ENCODE results near the gene CHPF.

The CHPF gene

DNA sequence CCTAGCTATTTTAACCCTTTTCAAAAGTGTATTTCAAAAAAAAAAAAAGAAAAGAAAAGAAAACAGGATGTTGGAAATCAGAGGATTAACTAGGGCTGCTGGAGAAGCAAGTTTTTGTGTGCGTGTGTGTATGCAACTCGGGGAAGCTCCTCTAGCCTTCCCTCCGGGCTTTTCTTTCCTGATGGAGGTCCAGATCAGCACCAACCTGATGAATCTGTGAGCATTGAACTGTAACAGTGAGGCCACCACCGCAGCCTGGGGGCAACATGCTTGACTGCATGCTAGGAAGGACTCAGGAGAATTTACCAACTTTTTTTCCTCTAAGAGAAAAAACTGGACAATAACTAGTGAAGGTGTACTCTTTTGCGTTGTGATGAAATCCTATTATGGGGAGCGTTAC, 25.4 kb upstream of the CHPF start:
- DNase-seq (ENCODE audit: low read depth in 2 of 2): no peak

DNA sequence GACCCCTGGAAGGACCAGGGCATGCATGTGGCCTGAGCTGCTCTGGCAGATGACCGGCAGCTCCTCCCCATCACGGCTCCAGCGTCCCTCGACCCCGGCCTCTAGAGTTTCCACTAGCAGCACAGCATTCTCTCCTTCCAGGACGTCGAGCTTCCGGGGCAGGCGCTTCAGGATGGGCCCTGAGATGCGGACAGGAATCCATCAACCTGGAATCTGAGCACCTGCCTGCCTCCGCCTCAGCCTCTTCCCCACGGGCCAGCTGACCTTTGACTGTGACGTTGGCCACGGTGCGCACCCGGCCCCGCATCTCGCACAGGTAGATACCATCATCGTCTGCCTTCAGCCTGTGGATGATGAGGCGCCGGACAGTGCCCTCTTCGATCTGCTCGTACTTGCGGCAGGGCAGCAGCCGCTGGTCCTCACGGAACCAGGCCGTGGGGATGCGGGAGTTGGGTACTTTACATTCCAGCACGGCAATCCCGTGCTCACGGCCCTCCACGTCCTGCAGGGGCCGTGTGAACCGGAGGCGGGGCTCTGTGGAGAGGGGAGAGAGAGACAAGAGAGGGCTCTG, 24.3 kb upstream of the CHPF start:
- DNase-seq (ENCODE audit: low read depth in 2 of 2): no peak

DNA sequence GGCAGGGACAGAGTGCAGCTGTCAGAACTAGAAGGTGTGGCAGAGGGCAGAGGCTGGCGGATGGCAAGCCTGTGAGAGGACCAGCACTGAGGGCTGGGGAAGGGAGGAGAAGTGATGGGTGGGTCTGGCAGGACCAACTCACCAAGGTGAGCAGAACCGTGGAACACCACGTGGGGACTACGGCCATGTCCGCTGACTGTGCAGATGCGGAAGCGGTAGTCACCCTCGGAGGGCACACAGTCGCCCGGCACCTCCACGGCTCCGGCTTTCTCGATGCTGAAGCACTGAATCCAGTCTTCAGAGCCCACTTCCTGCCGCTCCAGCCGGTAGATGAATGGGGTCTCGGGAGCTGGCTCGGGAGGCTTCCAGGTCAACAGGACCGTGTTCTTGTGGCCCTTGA, 23.5 kb upstream of the CHPF start:
- DNase-seq (ENCODE audit: low read depth in 2 of 2): no peak

DNA sequence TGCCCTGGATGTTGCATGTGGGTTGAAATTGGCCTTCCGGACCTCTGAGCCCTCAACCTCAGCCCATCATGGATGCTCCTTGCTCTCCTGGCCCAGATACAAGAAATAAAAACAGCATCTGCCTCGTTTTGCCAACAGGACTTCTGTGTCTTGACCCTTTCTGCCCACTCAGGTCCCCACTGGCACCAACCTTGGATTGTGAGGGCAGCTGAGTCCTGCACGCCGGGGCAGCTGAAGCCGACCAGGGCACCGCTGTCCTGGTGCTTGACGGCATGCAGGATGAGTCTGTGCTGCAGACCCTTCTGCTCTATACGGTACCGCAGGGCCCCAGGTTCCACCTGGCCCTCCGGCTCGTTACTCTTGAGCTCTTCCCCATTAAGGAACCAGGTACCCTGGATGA, 23.0 kb upstream of the CHPF start:
- no peak for DNase-seq (ENCODE audit: low read depth in 2 of 2)

GRCh38 chr2:219565130-219566080, 21.8 kb upstream of the CHPF start:
- DNase-seq (ENCODE audit: low read depth in 2 of 2): no peak

DNA sequence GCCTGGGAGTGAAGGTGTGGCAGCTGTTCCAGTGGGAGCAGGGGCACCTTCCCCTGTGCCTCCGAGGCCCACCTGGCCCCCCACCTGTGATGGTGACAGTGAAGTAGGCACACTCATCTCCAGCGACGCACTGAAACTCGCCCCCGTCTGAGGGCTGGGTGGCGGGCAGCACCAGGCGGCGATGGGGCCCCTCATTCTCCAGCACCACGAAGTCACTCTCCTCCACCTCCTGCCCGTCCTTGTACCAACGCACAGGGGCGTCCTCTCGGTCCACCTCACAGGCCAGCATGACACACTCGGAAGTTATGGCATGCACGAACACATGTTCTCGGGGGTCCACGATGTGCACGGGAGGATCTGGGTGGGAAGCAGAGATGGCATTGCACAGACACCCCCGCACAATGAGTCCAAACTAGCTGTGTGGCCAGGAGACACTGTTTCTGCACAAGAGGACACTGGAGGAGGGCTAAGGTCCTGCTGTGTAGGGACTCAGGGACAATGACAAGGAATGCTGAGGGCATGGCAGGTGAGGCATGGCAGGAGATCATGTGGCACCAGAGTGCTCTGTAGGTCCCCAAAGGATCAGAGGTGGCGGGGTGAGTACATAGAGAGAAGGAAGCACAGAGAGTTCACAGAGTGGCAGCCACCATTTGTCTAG, 19.8 kb upstream of the CHPF start:
- DNase-seq (ENCODE audit: low read depth in 2 of 2): no peak

DNA sequence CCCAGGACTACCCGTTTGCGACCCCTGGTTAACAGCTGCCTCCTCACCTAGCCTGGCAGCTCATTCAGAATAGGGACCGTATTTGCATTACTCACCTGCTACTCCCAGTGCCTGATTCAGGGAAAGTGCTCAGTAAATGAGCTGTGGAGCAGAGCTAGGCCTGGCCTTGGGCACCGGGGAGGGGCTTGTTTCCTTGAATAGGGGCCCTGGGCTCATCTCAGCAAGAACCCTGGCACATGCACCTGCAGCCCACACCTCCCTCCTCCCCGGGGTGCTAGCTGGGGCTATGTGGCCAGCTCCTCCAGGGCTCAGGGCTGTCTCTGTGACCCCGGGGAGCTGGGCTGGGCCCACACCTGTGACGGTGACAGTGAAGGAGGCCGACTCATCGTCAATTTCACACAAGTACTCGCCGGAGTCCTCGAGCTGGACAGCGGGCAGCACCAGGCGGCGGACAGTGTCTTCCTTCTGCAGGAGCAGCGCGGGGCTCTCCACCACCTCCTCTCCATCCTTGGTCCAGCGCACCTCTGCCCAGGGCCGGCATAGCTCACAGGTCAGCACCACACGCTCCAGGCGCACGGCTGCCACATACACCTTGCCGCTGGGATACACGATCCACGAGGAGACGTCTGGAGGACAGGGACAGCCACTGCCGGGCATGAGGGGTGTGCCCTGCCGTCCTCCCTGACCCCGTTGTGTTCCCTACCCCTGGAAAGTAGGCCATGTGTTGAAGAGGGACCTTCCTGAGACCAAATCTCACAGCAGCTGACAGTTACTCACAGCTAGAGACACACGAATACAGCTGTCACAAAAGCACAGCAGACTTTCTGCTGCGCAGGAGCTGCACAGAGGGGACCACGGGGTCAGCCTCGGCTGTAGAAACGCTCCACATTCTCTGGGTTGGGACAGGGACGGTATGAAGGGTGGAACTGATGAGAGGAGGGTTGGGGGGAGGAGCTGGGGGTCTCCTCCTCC, 18.7 kb upstream of the CHPF start:
- DNase-seq (ENCODE audit: low read depth in 2 of 2): no peak

GRCh38 chr2:219561179-219562048, 17.8 kb upstream of the CHPF start:
- DNase-seq (ENCODE audit: low read depth in 2 of 2): no peak

DNA sequence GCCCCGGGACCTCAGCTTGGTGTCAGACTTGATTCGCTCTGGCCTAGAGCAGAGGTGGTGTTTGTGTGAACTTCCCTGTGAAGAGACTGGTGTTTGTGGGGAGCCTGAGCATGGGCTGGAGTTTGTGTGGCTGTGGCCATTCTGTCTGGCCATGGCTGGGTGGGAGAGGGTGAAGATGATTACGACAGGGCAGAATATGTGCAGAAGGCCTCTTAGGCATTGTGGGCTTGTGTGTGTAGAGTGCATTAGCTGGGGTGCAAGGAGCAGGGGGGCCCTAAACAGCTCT, 17.2 kb upstream of the CHPF start:
- no peak for DNase-seq (ENCODE audit: low read depth in 2 of 2)

DNA sequence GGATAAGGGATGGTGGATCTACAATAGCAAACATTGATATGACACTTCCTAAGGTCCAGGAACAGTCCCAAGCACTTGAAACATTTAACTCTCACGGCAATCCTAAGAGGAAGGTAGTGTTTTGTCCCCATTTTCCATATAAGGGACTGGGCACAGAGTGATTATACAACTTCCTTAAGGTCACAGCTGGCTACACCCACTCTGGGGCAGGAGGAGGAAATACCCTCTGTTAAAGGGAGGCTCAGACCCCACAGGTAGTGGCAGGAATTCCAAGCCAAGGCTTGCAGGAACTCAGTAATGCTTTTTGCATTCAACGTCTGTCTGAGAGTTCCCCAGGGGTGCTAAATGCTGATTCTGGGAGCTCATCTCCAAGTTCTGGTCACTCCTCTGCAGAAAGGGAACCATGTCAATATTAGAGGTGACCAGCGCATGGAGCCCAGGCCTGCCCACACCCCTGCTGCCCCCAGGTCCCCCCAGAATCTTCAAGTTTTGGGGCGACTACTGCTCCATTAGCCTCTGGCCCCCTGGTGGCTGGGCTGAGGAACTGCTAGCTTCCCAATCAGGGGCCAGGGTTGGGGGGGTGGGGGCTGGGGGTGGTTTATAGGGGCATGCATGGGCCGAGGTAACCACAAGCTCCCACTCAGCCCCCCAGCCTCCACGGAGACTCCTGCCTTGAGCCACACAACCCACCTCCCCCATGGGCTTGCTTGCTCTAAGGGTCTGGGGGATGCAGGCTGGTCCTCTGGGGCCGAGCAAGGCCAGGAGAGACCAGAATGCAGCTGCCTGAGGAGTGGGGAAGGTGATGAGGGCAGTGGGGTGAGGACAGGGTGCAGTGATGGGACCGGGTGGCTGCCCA, 16.7 kb upstream of the CHPF start:
- no peak for DNase-seq (ENCODE audit: low read depth in 2 of 2)

DNA sequence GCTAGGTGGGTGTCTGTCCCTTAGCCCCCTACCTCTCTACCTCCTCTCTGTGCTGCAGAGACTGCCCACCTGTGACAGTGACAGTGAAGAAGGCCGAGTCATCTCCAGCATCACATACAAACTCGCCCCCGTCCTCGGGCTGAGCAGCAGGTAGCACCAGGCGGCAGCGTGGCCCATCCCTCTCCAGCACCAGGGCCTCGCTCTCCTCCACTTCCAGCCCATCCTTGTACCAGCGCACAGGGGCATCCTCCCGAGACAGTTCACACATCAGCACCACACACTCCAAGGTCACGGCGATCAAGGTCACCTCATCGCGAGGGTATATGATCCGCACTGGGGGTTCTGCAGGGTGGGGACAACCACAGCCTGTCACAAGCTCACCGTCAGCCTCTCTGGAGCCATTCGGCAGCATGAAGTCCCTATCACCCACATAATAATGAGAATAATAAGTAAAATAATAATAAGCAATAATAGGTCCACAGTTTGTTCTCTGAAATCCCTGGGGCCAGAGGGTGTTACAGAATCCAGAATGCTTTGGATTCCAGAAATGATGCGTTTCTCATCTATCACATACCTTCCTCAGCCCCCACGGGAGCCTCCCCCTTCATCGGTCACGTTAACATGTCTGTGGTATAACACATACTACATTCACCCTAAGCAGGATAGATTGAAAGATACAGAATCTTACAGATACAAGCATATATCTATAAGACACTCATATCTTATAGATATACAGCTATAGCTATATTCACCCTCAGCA, 15.7 kb upstream of the CHPF start:
- DNase-seq (ENCODE audit: low read depth in 2 of 2): no peak

DNA sequence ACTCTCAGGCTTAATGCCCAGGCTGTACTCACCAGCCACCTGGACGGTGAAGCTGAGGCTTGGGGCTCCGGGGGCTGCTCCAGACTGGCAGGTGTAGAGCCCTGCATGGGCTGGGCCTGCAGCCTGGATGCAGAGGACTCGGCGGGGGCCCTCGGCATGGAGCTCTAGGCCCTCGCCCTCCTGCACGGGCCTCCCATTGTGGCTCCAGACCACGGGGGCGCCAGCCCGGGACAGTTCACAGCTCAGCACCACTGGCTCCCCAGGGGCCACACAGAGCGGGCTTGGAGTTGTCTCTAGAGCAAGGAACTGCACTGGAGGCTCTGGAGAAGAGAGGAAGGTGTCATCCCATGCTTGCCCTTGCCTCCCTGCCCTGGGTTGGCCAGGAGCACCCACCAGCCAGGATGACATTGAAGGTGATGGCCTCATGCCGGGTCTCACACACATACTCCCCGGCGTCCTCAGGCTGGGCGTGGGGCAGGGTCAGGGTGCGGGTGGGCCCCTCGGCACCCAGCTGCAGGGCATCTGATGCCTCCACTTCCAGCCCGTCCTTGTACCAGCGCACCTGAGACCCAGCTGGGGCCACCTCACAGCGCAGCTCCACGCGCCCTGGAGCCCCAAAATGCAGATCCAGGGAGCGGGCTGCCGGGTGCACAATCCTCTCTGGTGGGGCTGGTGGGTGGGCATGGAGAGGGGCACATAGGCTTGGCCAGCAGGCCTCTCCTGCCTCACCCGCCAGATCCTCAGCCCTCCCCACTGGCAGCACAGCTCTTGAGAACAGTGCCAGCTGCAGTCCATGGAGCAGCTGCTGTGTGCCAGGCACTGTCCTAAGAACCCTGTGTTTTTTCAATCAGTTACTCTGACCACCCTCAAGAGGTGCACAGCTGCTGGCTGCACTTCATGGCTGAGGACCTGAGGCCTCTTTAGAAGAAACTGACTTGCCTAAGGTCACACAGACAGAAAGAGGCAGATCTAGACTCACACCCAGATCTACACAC, 14.5 kb upstream of the CHPF start:
- no peak for DNase-seq (ENCODE audit: low read depth in 2 of 2)

- DNase-seq (ENCODE audit: low read depth in 2 of 2): no peak
Measured at GRCh38 chr2:219557320-219557719, 13.7 kb upstream of the CHPF start.

DNA sequence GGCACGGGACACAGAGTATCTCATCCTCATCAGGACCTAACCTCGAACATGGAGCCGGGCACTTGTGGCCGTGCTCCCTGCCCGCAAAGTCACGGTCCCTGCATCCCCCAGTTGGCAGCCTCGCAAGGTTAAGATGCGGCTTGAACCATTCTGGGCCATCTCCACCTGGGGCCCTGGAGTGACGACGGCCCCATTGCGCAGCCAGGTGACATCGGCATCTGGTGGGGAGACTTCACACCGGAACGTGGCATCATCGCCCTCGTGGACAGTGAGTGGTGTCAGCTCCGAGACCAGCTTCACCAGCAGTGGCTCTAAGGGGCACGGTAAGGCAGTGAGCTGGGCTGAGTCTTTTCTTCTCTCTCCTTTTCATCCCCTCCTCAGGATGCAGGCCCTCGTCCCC, 12.8 kb upstream of the CHPF start:
- DNase-seq (ENCODE audit: low read depth in 2 of 2): no peak

- no peak for DNase-seq (ENCODE audit: low read depth in 2 of 2)
Measured at GRCh38 chr2:219555956-219556355, 12.3 kb upstream of the CHPF start.

DNA sequence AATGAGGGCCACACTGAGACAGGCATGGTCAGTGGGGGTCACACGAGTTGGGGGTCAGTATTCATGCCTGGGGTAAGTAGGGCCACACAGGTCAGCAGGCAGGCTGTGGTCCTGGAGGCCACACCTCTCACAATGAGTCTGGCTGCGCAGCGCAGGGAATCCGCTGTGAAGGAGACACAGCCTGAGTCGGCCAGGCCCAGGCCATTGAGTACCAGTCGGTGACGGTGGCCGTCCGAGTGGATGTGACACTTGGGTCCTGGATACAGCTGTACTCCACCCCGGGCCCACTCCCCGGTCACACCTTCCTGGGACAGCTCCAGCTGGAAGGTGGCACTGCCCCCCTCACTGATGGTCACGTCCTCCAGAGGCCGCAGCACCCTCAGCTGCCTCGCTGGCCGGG, 10.7 kb upstream of the CHPF start:
- no peak for DNase-seq (ENCODE audit: low read depth in 2 of 2)

GRCh38 chr2:219553463-219553963, 9.9 kb upstream of the CHPF start:
- no peak for DNase-seq (ENCODE audit: low read depth in 2 of 2)

DNA sequence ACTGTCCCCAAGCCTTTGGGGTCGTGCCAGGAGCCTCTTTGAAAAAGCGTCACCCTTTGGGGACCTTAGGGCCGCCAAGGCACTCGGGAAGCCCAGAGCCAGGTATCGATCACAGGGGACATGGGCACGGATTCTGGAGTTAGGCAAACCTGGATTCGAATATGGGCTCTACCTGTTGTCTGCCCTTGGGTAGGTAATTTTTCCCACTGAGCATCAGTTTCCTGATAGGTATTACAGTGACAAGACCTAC, 9.5 kb upstream of the CHPF start:
- no peak for DNase-seq (ENCODE audit: low read depth in 2 of 2)
